Measurements from ENCODE around the gene MUSK.
"Not testable (repeated sequence)": the region's sequence is repeated elsewhere in the genome, so short reads cannot be mapped to it uniquely, and the experiment has no call there.

The MUSK gene

DNA sequence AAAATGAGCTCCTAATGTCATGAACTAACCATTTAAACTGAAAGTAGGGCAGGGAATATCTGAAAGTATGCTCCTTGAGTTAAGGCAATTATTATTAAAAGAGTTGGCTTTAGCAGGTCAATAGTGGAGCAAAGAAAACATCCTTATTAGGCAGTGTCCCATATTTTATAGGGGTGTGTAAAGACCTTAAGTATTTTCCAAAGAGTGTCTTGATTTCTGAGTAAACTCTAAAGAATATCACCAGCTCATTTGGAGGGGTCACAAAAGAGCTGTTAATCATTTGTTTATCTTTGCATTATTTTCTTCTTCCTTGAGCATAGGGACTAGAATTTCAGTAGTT, 109.3 kb downstream of the MUSK start:
- TF ChIP-seq, protein P1, sequence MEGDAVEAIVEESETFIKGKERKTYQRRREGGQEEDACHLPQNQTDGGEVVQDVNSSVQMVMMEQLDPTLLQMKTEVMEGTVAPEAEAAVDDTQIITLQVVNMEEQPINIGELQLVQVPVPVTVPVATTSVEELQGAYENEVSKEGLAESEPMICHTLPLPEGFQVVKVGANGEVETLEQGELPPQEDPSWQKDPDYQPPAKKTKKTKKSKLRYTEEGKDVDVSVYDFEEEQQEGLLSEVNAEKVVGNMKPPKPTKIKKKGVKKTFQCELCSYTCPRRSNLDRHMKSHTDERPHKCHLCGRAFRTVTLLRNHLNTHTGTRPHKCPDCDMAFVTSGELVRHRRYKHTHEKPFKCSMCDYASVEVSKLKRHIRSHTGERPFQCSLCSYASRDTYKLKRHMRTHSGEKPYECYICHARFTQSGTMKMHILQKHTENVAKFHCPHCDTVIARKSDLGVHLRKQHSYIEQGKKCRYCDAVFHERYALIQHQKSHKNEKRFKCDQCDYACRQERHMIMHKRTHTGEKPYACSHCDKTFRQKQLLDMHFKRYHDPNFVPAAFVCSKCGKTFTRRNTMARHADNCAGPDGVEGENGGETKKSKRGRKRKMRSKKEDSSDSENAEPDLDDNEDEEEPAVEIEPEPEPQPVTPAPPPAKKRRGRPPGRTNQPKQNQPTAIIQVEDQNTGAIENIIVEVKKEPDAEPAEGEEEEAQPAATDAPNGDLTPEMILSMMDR (IDR thresholded peaks at IDR 0.05; ENCODE audit: insufficient read depth, low read depth, low read length, missing control alignments) = no peak
- no peak for DNase-seq (ENCODE audit: low read depth)
- no peak overlapping the region for H3K4me3 ChIP-seq (ENCODE audit: low read depth, low read length)

DNA sequence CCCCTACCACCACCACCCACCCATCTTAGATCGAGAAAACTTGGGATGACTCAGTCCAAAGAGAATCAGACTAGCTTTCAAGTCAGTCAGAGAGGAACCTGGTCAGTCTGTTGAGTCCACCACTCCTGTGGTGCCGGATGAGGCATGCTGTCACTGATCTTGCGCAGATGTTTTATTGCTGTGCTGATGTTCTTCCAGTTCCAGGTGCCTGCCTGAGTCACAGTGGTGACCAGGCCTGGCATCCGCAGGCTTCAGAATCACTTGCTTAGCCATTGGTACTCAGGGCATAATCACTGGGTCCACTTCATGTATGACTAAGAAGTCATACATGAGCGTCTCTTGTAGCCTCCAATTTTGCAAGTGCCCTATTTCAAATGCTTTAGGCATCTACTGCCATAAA, 114.1 kb downstream of the MUSK start:
- TF ChIP-seq, protein P1 (IDR thresholded peaks at IDR 0.05; ENCODE audit: insufficient read depth, low read depth, low read length, missing control alignments) = no peak
- DNase-seq (ENCODE audit: low read depth) = no peak
- no peak overlapping the region for H3K4me3 ChIP-seq (ENCODE audit: low read depth, low read length)

DNA sequence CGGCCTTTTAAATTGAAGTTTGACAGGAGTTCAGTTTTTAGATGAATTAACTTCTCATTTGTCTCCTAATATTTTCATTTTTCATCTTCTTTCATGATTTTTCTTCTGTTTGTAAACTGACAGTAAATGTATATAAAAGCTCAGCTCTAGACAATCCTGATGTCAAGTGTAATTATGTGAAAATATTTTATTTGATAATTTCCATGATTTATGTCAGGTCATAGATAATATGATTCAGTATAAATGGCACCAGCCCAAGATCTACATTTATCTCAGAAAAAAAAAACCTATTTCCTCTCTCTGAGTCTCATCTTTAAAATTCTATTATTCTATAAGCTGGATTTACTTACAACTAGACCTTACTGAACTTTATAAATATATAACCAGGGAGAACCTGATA, 115.7 kb downstream of the MUSK start:
- DNase-seq (ENCODE audit: low read depth) = no peak
- TF ChIP-seq, protein P1 (IDR thresholded peaks at IDR 0.05; ENCODE audit: insufficient read depth, low read depth, low read length, missing control alignments) = no peak
- no peak overlapping the region for H3K4me3 ChIP-seq (ENCODE audit: low read depth, low read length)

DNA sequence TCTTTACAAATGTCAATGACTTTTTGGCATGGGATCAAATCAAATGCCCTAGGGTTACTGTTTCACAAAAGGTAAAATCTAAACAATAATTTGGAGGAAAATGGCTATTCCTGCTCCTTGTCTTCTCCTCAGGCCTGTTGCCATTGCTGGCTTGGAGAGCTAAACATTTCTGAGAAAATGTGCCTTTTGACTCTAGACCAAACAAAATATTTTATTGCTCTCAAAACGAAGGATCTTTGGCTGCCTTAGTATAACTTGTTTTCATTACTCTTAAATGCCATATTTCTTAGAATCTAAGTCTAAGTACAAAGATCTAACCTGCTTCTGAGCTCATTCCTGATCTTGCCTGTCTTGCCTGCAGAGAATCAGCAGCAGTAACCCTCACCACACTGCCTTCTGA, 116.6 kb downstream of the MUSK start:
- DNase-seq (ENCODE audit: low read depth) = no peak
- TF ChIP-seq, protein P1 (IDR thresholded peaks at IDR 0.05; ENCODE audit: insufficient read depth, low read depth, low read length, missing control alignments) = no peak
- H3K4me3 ChIP-seq (ENCODE audit: low read depth, low read length) = no peak overlapping the region

DNA sequence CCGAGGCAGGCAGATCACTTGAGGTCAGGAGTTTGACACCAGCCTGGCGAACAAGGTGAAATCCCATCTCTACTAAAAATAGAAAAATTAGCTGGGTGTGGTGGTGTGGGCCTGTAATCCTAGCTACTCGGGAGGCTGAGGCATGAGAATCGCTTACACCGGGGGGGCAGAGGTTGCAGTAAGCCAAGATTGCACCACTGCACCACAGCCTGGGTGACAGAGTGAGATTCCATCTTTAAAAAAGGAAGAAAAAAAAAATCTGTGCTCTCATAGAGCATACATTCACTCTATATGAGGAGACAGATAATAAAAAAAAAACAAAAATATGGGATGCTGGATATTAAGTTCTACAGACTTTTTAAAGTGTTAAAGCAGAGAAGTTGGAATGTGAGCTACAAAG, 119.8 kb downstream of the MUSK start:
- not testable (repeated sequence) for DNase-seq (ENCODE audit: low read depth); H3K4me3 ChIP-seq (ENCODE audit: low read depth, low read length)

DNA sequence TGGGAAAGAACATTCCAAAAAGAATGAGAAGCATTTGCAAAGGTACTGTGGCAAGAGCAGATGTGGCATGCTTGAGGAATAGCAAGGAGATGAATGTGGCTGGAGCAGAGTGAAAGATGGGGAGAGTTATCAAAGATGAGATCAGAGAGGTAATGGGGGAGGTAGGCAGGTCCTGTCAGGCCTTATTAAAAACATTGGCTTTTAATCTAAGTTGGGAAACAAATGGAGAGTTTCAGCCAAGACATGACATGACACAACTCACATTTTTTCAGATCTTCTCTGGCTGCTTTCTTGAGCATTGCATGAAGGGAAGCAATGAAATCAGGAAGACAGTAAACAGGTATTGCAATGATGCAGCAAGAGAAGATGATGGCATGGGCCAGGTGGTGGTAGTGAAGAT, 120.3 kb downstream of the MUSK start:
- TF ChIP-seq, protein P1 (IDR thresholded peaks at IDR 0.05; ENCODE audit: insufficient read depth, low read depth, low read length, missing control alignments) = no peak
- no peak for DNase-seq (ENCODE audit: low read depth)
- no peak overlapping the region for H3K4me3 ChIP-seq (ENCODE audit: low read depth, low read length)

DNA sequence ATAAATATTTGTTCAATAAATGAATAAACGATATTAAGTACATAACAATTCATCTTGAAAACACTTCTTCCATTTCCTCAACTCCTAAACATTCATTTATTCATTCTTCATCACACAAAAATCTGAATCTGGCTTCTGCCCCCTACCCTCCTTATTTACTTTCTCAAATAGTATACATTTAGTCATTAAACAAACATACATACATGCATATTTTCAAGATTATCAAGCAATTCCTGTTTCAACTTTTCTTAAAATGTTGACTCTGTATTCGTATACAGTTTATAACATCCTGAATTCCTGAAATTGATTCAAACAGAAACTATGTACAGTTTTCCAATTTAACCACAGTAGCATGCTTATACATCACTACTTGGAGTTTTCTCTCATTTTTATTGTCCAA, 129.0 kb downstream of the MUSK start:
- no peak overlapping the region for H3K4me3 ChIP-seq (ENCODE audit: low read depth, low read length)
- no peak for DNase-seq (ENCODE audit: low read depth)
- TF ChIP-seq, protein P1 (IDR thresholded peaks at IDR 0.05; ENCODE audit: insufficient read depth, low read depth, low read length, missing control alignments) = no peak

DNA sequence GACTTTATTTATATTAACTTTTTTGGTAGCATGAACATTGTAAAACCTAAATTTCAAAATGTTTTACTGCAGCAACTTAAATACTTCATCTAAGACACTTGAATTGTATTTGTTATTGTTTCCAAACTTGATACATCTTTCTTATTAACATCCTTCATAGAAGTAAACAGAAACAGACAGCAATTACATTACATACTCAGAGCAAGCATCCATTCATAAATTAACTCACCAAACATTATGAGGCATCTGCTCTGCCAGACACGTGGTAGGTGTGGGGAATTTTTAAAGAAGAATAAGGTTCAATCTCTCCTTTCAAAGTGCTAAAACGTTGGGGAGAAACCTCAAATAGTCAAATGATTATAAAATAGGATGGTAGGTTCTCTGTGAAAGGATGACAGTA, 130.8 kb downstream of the MUSK start:
- TF ChIP-seq, protein P1 (IDR thresholded peaks at IDR 0.05; ENCODE audit: insufficient read depth, low read depth, low read length, missing control alignments) = no peak
- no peak overlapping the region for H3K4me3 ChIP-seq (ENCODE audit: low read depth, low read length)
- no peak for DNase-seq (ENCODE audit: low read depth)

Measured in GM12865 (cell line).